ENCODE measurements around the gene TSR1.

DNA sequence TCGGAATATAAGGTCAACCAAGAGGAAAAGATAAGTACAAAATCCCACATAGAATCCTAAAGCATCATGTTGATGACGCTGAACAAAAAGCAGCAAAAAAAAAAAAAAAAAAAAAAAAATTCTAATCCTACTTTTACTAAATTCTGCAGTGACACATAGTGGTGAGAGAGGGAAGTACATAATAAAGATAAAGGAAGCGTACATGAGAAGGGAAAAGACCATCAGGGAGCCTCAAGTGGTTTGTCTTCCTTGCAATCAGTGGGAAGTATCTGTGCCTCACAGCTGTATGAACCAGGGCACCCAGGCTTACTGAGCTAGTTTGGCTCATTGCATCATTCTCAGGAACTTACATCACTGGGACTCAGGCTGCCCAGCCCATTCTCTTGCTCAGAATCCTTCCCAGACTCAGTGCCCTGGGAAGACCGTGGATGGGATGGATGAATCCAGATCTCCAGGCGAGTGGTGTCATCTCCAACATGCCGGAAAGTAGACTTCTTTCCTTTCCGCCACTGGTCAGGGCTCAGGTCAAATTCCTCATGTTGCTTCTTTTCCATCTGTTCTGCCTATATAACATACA is 53.9 kb downstream of the TSR1 start:
- TF ChIP-seq CTCF (IDR thresholded peaks at IDR 0.05) (peak; percentile 26 to 54 (median 51)), POLR2A (IDR thresholded peaks at IDR 0.05) (no peak)

Measured in ovary (tissue), 3 donors.